Measurements from ENCODE around the gene PCGF5.

- no peak for TF ChIP-seq TEAD4 (IDR thresholded peaks at IDR 0.05; ENCODE audit: borderline replicate concordance, insufficient read depth)
- TF ChIP-seq TAF1 (IDR thresholded peaks at IDR 0.05; ENCODE audit: borderline replicate concordance, low read depth, low read length) = no peak
- TF ChIP-seq, protein P1, sequence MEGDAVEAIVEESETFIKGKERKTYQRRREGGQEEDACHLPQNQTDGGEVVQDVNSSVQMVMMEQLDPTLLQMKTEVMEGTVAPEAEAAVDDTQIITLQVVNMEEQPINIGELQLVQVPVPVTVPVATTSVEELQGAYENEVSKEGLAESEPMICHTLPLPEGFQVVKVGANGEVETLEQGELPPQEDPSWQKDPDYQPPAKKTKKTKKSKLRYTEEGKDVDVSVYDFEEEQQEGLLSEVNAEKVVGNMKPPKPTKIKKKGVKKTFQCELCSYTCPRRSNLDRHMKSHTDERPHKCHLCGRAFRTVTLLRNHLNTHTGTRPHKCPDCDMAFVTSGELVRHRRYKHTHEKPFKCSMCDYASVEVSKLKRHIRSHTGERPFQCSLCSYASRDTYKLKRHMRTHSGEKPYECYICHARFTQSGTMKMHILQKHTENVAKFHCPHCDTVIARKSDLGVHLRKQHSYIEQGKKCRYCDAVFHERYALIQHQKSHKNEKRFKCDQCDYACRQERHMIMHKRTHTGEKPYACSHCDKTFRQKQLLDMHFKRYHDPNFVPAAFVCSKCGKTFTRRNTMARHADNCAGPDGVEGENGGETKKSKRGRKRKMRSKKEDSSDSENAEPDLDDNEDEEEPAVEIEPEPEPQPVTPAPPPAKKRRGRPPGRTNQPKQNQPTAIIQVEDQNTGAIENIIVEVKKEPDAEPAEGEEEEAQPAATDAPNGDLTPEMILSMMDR (IDR thresholded peaks at IDR 0.05) = no peak
- TF ChIP-seq RAD21 (IDR thresholded peaks at IDR 0.05; ENCODE audit: low read length) = no peak
- TF ChIP-seq MXI1 (IDR thresholded peaks at IDR 0.05; ENCODE audit: low read depth, low read length) = no peak
- TF ChIP-seq TCF12 (IDR thresholded peaks at IDR 0.05) = no peak
- no peak for TF ChIP-seq RCOR1 (IDR thresholded peaks at IDR 0.05; ENCODE audit: low read length)
Measured at GRCh38 chr10:91307489-91307888, 87.0 kb downstream of the PCGF5 start.
